ENCODE results near the gene MPDU1. TPM values are rescaled to one million over a fixed set of nuclear protein-coding genes. Genes with fewer than 3 reads are reported as not detected.

MPDU1 gene

GRCh38 chr17:7634384-7634783, 50.7 kb downstream of the MPDU1 start:
- Histone ChIP-seq H4K91ac (ENCODE audit: low read depth, low read length, poor library complexity) (no peak overlapping the region), H3K4me2 (ENCODE audit: insufficient read depth, low read length, poor library complexity, severe bottlenecking) (no peak overlapping the region), H4K8ac (ENCODE audit: low read depth, low read length) (no peak overlapping the region), H3K27ac (replicated peaks; ENCODE audit: low read length) (no peak overlapping the region), H2AFZ (ENCODE audit: low read length) (peak overlapping the region; percentile 74), H3K18ac (ENCODE audit: low read length) (no peak overlapping the region), H3K9ac (ENCODE audit: low read depth, low read length, poor library complexity) (no peak overlapping the region), H3K14ac (ENCODE audit: low read length) (no peak overlapping the region), H3K23ac (ENCODE audit: low read depth, low read length, poor library complexity) (no peak overlapping the region), H3K27me3 (ENCODE audit: control insufficient read depth in 3 of 3, insufficient read depth in 3 of 3, low read depth in 1 of 3, low read length in 3 of 3) (no peaks in the 10 kb centered on the region), H3K36me3 (replicated peaks in 1 of 2; ENCODE audit: control insufficient read depth in 2 of 2, insufficient read depth in 2 of 2, low read length in 2 of 2) (no peaks in the 10 kb centered on the region), H3K4me3 (ENCODE audit: low read length in 2 of 2) (no peak overlapping the region), H2BK15ac (ENCODE audit: low read length) (no peak overlapping the region), H2BK120ac (ENCODE audit: low read depth, low read length) (no peak overlapping the region), H2BK12ac (ENCODE audit: low read length) (no peak overlapping the region), H2AK5ac (ENCODE audit: low read depth, low read length) (no peak overlapping the region), H3K79me1 (ENCODE audit: low read depth, low read length) (no peaks in the 10 kb centered on the region), H2BK5ac (ENCODE audit: low read length) (no peak overlapping the region), H3K4me1 (ENCODE audit: control insufficient read depth in 2 of 2, insufficient read depth in 1 of 2, low read depth in 1 of 2, low read length in 2 of 2) (peaks cover 6 to 25% of the 10 kb centered on the region in 2 donors), H3K9me3 (replicated peaks in 1 of 2; ENCODE audit: control insufficient read depth in 2 of 2, insufficient read depth in 1 of 2, low read depth in 1 of 2, low read length in 2 of 2) (no peaks in the 10 kb centered on the region), H3K4ac (ENCODE audit: low read length) (no peak overlapping the region)
- DNase-seq (ENCODE audit: low spot score) = peak; percentile 43
- no CpG with 5 or more reads among the region's 5 CpGs for WGBS, 2 donors (ENCODE audit: extremely low coverage in 2 of 2, insufficient read length in 2 of 2, insufficient replicate concordance in 1 of 2)

GRCh38 chr17:7636163-7636562, 52.5 kb downstream of the MPDU1 start:
- Histone ChIP-seq H2AK5ac (ENCODE audit: low read depth, low read length) (peak overlapping the region; percentile 6), H4K91ac (ENCODE audit: low read depth, low read length, poor library complexity) (no peak overlapping the region), H3K4ac (ENCODE audit: low read length) (no peak overlapping the region), H3K4me2 (ENCODE audit: insufficient read depth, low read length, poor library complexity, severe bottlenecking) (no peak overlapping the region), H2BK12ac (ENCODE audit: low read length) (no peak overlapping the region), H3K14ac (ENCODE audit: low read length) (no peak overlapping the region), H4K8ac (ENCODE audit: low read depth, low read length) (peak overlapping the region; percentile 65), H3K9ac (ENCODE audit: low read depth, low read length, poor library complexity) (no peak overlapping the region), H2BK5ac (ENCODE audit: low read length) (no peak overlapping the region), H3K36me3 (replicated peaks in 1 of 2; ENCODE audit: control insufficient read depth in 2 of 2, insufficient read depth in 2 of 2, low read length in 2 of 2) (no peaks in the 10 kb centered on the region), H3K18ac (ENCODE audit: low read length) (peak overlapping the region; percentile 80), H3K4me1 (ENCODE audit: control insufficient read depth in 2 of 2, insufficient read depth in 1 of 2, low read depth in 1 of 2, low read length in 2 of 2) (peaks cover 6 to 14% of the 10 kb centered on the region in 2 donors), H3K79me1 (ENCODE audit: low read depth, low read length) (no peaks in the 10 kb centered on the region), H3K27me3 (ENCODE audit: control insufficient read depth in 3 of 3, insufficient read depth in 3 of 3, low read depth in 1 of 3, low read length in 3 of 3) (no peaks in the 10 kb centered on the region), H3K23ac (ENCODE audit: low read depth, low read length, poor library complexity) (peak overlapping the region; percentile 34), H3K4me3 (ENCODE audit: low read length in 2 of 2) (no peak overlapping the region), H3K9me3 (replicated peaks in 1 of 2; ENCODE audit: control insufficient read depth in 2 of 2, insufficient read depth in 1 of 2, low read depth in 1 of 2, low read length in 2 of 2) (no peaks in the 10 kb centered on the region), H2BK120ac (ENCODE audit: low read depth, low read length) (no peak overlapping the region), H2AFZ (ENCODE audit: low read length) (peak overlapping the region; percentile 77), H3K27ac (replicated peaks; ENCODE audit: low read length) (no peak overlapping the region), H2BK15ac (ENCODE audit: low read length) (peak overlapping the region; percentile 83)
- WGBS, 2 donors (ENCODE audit: extremely low coverage in 2 of 2, insufficient read length in 2 of 2, insufficient replicate concordance in 1 of 2) = no CpG with 5 or more reads among the region's 5 CpGs
- DNase-seq (ENCODE audit: low spot score) = no peak

Small RNAs within 50 kb of the gene (small RNA-seq; reads per million reads assigned to genes)
- gene CD68 (ENCODE audit: insufficient read depth) = not detected
- not detected for gene RF00019 (ENCODE audit: insufficient read depth)
- gene SNORA48 (ENCODE audit: insufficient read depth) = not detected
- not detected for gene SNORD10 (ENCODE audit: insufficient read depth)

Data from neuronal stem cell (in vitro differentiated cells).